ENCODE measurements around the gene RPP40. TPM values are rescaled to one million over a fixed set of nuclear protein-coding genes. Genes with fewer than 3 reads are reported as not detected.
"Not testable (repeated sequence)": the region's sequence is repeated elsewhere in the genome, so short reads cannot be mapped to it uniquely, and the experiment has no call there.

RPP40 gene
- total RNA-seq, 1 donor = 21.9 TPM

DNA sequence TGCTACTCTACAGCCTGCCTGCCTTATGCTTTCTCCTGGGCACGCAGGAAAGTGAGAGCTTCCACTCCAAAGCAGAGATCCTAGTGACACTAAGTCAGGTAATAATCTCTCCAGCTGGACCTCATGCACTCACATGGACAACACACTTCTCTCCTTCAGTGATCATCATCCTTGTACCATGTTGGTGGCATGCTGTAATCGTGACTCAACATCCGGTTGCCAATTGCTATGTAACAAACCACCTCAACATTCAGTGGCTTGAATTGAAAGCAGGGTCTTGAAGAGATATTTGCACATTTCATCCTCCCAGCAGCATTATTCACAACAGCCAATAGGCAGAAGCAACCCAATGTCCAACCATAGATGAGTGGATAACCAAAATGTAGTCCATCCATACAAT lies 41.0 kb upstream of the RPP40 start:
- no peak overlapping the region for H3K4me3 ChIP-seq (ENCODE audit: low read depth, low read length)

DNA sequence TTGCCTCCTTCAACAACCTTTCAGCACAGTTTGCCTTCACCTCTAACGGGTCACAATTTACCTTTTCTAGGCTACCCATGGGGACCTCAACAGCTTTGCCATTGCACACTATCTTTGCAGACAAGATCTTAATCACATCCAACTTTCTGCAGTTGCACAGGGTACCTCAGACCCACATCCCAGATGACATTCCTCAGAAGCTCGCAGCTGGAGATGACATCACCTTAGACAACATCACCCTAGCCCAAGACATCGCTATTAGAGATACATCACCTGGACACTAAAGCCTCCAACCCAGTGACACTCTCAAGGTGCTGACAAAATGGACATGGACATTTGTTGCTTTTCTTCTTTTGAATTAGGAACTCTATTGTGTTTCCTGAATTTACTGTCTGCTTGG lies 38.6 kb upstream of the RPP40 start:
- no peak for DNase-seq (ENCODE audit: low read depth)
- TF ChIP-seq, protein P1, sequence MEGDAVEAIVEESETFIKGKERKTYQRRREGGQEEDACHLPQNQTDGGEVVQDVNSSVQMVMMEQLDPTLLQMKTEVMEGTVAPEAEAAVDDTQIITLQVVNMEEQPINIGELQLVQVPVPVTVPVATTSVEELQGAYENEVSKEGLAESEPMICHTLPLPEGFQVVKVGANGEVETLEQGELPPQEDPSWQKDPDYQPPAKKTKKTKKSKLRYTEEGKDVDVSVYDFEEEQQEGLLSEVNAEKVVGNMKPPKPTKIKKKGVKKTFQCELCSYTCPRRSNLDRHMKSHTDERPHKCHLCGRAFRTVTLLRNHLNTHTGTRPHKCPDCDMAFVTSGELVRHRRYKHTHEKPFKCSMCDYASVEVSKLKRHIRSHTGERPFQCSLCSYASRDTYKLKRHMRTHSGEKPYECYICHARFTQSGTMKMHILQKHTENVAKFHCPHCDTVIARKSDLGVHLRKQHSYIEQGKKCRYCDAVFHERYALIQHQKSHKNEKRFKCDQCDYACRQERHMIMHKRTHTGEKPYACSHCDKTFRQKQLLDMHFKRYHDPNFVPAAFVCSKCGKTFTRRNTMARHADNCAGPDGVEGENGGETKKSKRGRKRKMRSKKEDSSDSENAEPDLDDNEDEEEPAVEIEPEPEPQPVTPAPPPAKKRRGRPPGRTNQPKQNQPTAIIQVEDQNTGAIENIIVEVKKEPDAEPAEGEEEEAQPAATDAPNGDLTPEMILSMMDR (IDR thresholded peaks at IDR 0.05; ENCODE audit: insufficient read depth, low read length) = no peak
- H3K4me3 ChIP-seq (ENCODE audit: low read depth, low read length) = no peak overlapping the region

More for the DNA sequence above, 41.0 kb upstream of the RPP40 start:
- DNase-seq (ENCODE audit: low read depth) = no peak
- TF ChIP-seq, protein P1 (IDR thresholded peaks at IDR 0.05; ENCODE audit: insufficient read depth, low read length) = no peak

DNA sequence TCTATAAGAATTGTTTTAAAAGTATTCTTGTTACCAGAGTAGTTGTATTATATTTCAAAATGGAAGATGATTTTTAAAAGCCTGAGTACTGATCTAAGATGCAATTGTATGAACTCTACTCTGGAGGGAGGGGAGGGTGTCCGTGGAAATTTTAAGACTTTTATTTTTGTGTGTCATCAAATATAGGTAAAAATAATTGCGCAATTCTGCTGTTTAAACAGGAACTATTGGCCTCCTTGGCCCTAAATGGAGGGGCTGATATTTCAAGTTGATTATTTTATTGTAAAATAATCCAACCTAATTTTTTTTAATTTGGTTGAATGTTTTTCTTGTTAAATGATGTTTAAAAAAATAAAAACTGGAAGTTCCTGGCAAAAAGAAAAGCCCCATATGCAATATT lies 38.1 kb upstream of the RPP40 start:
- H3K4me3 ChIP-seq (ENCODE audit: low read depth, low read length) = no peak overlapping the region
- no peak for DNase-seq (ENCODE audit: low read depth)
- TF ChIP-seq, protein P1 (IDR thresholded peaks at IDR 0.05; ENCODE audit: insufficient read depth, low read length) = no peak

DNA sequence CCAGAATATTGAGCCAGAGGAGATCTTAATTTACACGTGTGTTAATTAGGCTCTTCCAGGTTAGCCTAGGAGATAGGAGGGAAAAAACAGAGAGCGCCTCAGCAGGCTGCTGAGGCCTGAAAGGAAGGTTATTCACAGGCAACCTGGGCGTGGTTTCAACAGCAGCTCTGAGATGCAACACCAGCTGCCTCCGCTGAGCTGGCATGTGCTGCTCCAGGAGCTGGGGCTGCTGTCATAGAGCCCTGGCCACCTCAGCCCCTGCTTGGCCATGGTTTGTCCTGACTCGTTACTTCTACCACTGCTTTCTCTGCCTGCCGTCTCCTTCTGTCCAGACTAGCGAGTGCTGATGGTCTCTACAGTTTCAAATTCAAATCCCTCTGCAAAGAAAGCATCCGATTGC lies 32.4 kb upstream of the RPP40 start:
- no peak overlapping the region for H3K4me3 ChIP-seq (ENCODE audit: low read depth, low read length)
- TF ChIP-seq, protein P1 (IDR thresholded peaks at IDR 0.05; ENCODE audit: insufficient read depth, low read length) = no peak
- no peak for DNase-seq (ENCODE audit: low read depth)

DNA sequence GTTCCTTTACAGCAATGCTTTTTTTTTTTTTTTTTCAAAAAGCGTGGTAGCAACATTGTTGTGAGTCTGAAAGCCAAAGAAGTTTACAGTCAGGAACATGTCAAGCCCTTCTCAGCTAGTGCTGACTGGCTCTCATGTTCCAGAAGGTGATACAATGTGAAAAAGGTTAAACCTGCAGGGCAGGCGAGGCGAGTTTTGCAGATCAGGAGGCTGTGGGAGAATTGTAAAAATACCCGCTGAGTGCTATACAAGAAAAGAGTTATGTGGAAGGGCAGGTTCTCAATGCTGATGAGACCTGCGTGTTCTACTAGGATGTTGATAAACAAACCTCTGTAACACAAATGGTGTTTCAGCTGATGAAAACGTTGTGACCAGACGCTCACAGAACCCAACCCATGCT lies 30.9 kb upstream of the RPP40 start:
- H3K4me3 ChIP-seq (ENCODE audit: low read depth, low read length) = no peak overlapping the region
- TF ChIP-seq, protein P1 (IDR thresholded peaks at IDR 0.05; ENCODE audit: insufficient read depth, low read length) = no peak
- no peak for DNase-seq (ENCODE audit: low read depth)

DNA sequence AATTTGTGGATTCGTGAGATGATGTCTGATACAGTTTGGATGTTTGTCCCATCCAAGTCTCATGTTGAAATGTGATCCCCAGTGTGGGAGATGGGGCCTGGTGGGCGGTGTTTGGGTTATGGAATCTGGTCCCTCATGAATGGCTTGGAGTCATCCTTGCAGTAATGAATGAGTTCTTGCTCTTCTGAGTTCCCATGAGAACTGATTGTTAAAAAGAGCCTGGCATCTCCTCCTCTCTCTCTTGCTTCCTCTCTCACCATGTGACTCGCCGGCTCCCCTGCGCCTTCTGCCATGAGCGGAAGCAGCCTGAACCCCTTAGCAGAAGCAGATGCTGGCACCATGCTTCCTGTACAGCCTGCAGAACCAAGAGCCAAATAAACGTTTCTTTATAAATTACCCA lies 30.5 kb upstream of the RPP40 start:
- DNase-seq (ENCODE audit: low read depth) = no peak
- TF ChIP-seq, protein P1 (IDR thresholded peaks at IDR 0.05; ENCODE audit: insufficient read depth, low read length) = no peak
- H3K4me3 ChIP-seq (ENCODE audit: low read depth, low read length) = no peak overlapping the region

DNA sequence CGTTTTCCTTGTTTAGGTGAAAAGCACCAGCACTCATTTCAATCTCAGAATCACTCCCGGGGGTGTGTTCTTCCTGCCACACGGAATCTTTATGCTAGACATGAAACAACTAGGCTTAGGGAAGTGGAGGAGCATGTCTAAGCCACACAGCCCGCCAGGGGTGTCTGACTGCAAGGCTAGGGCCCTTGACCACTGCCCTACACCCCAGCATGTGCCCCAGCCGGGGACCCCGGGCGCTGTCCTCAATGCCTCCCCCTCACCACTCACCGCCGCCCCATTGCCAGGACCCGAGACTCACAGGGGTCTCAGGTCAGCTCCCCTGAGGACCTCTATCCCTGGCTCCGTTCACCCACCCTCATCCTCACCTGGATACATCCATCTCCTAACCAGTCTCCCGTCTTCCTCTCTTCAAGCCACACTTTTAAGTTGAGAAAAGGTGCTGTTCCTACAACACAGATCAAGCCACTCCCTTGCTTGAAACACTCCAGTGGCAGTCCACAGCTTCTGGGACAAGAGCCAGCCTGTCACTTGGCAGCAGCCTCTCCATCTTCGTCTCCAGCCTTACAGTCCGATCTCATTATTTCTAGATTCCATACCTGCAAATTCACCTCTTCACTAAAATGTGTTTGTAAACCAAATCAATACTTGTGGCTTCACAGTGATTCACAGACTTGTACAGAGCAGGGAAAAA lies 29.5 kb upstream of the RPP40 start:
- not testable (repeated sequence) for DNase-seq (ENCODE audit: low read depth); H3K4me3 ChIP-seq (ENCODE audit: low read depth, low read length)

DNA sequence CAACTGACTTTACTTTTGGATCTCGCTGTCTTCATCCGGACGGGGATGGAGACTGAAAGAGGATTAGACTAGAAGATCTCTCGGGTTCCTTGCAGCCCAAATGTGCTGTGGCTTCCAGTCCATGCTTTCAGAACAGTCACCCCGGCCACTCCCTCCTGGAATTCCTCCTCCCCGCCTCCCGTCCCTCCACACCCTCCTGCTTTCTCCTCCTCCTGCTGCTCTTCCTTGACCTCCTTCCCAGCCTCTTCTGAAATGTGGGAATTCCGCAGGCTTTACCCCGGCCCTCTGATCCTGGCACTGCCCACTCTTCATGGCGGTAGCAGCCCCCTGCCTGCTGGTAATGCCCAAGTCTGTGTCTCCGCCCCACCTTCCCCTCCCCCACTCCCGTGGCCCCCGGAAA lies 28.9 kb upstream of the RPP40 start:
- H3K4me3 ChIP-seq (ENCODE audit: low read depth, low read length) = peak overlapping the region; percentile 25

More for the DNA sequence above, 28.9 kb upstream of the RPP40 start:
- peak; percentile 31 for DNase-seq (ENCODE audit: low read depth)

All from fibroblast of the aortic adventitia (primary cell).